Stimulated activated naive CD8-positive, alpha-beta T cell treated with anti-CD3 and anti-CD28 coated beads, Interleukin-15, Interleukin-2, amounts not matched to agents 100 ng/mL and 50 ng/mL, for 24 hours (primary cell): ENCODE results near the gene ITSN2.
A peak's percentile ranks its signal among the peaks of the same experiment; 100 is the strongest.

Experiments used
- H3K27ac Mint-ChIP-seq: one replicate; pipeline ENCODE4 v1.8.0; 2021; ENCODE audit warnings: mild to moderate bottlenecking, mixed read lengths
- H3K27me3 Mint-ChIP-seq: one replicate; pipeline ENCODE4 v1.8.0; 2021; ENCODE audit warnings: mixed read lengths
- H3K36me3 Mint-ChIP-seq: one replicate; pipeline ENCODE4 v1.8.0; 2021; ENCODE audit warnings: low read depth, mixed read lengths
- H3K4me1 Mint-ChIP-seq: one replicate; pipeline ENCODE4 v1.8.0; 2021; ENCODE audit warnings: low read depth, mixed read lengths
- H3K4me3 Mint-ChIP-seq: one replicate; pipeline ENCODE4 v1.8.0; 2021; ENCODE audit warnings: mild to moderate bottlenecking, mixed read lengths
- H3K9me3 Mint-ChIP-seq: one replicate; pipeline ENCODE4 v1.8.0; 2021; ENCODE audit warnings: mixed read lengths

Gene ITSN2

GRCh38 chr2:24245986-24246776 lies 114.2 kb downstream of the ITSN2 start:
- Mint-ChIP-seq H3K4me1 (no peaks in the 10 kb centered on the region), H3K27ac (no peak overlapping the region), H3K9me3 (no peaks in the 10 kb centered on the region), H3K4me3 (no peak overlapping the region), H3K27me3 (no peaks in the 10 kb centered on the region), H3K36me3 (peaks cover 53% of the 10 kb centered on the region)

GRCh38 chr2:24241528-24241927 lies 118.8 kb downstream of the ITSN2 start:
- Mint-ChIP-seq H3K4me1 (no peaks in the 10 kb centered on the region), H3K27ac (no peak overlapping the region), H3K27me3 (no peaks in the 10 kb centered on the region), H3K9me3 (no peaks in the 10 kb centered on the region), H3K4me3 (no peak overlapping the region), H3K36me3 (peaks cover 42% of the 10 kb centered on the region)

GRCh38 chr2:24239553-24239952 lies 120.8 kb downstream of the ITSN2 start:
- H3K4me3 Mint-ChIP-seq = no peak overlapping the region
- peaks cover 27% of the 10 kb centered on the region for H3K36me3 Mint-ChIP-seq
- no peaks in the 10 kb centered on the region for H3K27me3 Mint-ChIP-seq

GRCh38 chr2:24238158-24238557 lies 122.2 kb downstream of the ITSN2 start:
- Mint-ChIP-seq H3K27me3 (no peaks in the 10 kb centered on the region), H3K4me3 (no peak overlapping the region), H3K4me1 (no peaks in the 10 kb centered on the region), H3K9me3 (no peaks in the 10 kb centered on the region), H3K36me3 (peaks cover 30% of the 10 kb centered on the region), H3K27ac (no peak overlapping the region)

More at GRCh38 chr2:24239553-24239952, 120.8 kb downstream of the ITSN2 start:
- no peaks in the 10 kb centered on the region for H3K4me1 Mint-ChIP-seq
- no peak overlapping the region for H3K27ac Mint-ChIP-seq
- no peaks in the 10 kb centered on the region for H3K9me3 Mint-ChIP-seq

- no peaks in the 10 kb centered on the region for H3K4me1 Mint-ChIP-seq
- peaks cover 22% of the 10 kb centered on the region for H3K36me3 Mint-ChIP-seq
- no peaks in the 10 kb centered on the region for H3K9me3 Mint-ChIP-seq
- peak overlapping the region; percentile 27 for H3K27ac Mint-ChIP-seq
- H3K4me3 Mint-ChIP-seq = no peak overlapping the region
- H3K27me3 Mint-ChIP-seq = no peaks in the 10 kb centered on the region
Observed at GRCh38 chr2:24237313-24237712, 123.0 kb downstream of the ITSN2 start.

GRCh38 chr2:24233321-24233720 lies 127.0 kb downstream of the ITSN2 start:
- Mint-ChIP-seq H3K27me3 (no peaks in the 10 kb centered on the region), H3K9me3 (no peaks in the 10 kb centered on the region), H3K4me3 (no peak overlapping the region), H3K4me1 (no peaks in the 10 kb centered on the region), H3K27ac (no peak overlapping the region), H3K36me3 (peaks cover 9% of the 10 kb centered on the region)

GRCh38 chr2:24231461-24231881 lies 128.9 kb downstream of the ITSN2 start:
- H3K4me1 Mint-ChIP-seq = no peaks in the 10 kb centered on the region
- no peak overlapping the region for H3K27ac Mint-ChIP-seq
- no peaks in the 10 kb centered on the region for H3K9me3 Mint-ChIP-seq
- no peak overlapping the region for H3K4me3 Mint-ChIP-seq
- peaks cover 9% of the 10 kb centered on the region for H3K36me3 Mint-ChIP-seq
- no peaks in the 10 kb centered on the region for H3K27me3 Mint-ChIP-seq

- H3K9me3 Mint-ChIP-seq = no peaks in the 10 kb centered on the region
- H3K36me3 Mint-ChIP-seq = peaks cover 9% of the 10 kb centered on the region
- H3K27me3 Mint-ChIP-seq = no peaks in the 10 kb centered on the region
- H3K4me3 Mint-ChIP-seq = no peak overlapping the region
- H3K27ac Mint-ChIP-seq = no peak overlapping the region
- H3K4me1 Mint-ChIP-seq = no peaks in the 10 kb centered on the region
Observed at GRCh38 chr2:24228470-24228869, 131.9 kb downstream of the ITSN2 start.

GRCh38 chr2:24225499-24226242 lies 134.7 kb downstream of the ITSN2 start:
- Mint-ChIP-seq H3K27ac (no peak overlapping the region), H3K36me3 (peaks cover 14% of the 10 kb centered on the region)

GRCh38 chr2:24222946-24223345 lies 137.4 kb downstream of the ITSN2 start:
- no peak overlapping the region for H3K4me3 Mint-ChIP-seq
- H3K27me3 Mint-ChIP-seq = no peaks in the 10 kb centered on the region
- no peak overlapping the region for H3K27ac Mint-ChIP-seq
- H3K4me1 Mint-ChIP-seq = no peaks in the 10 kb centered on the region
- H3K36me3 Mint-ChIP-seq = peaks cover 24% of the 10 kb centered on the region
- H3K9me3 Mint-ChIP-seq = no peaks in the 10 kb centered on the region

More at GRCh38 chr2:24225499-24226242, 134.7 kb downstream of the ITSN2 start:
- no peaks in the 10 kb centered on the region for H3K4me1 Mint-ChIP-seq
- no peaks in the 10 kb centered on the region for H3K27me3 Mint-ChIP-seq
- H3K4me3 Mint-ChIP-seq = no peak overlapping the region
- no peaks in the 10 kb centered on the region for H3K9me3 Mint-ChIP-seq

- H3K4me1 Mint-ChIP-seq = no peaks in the 10 kb centered on the region
- no peak overlapping the region for H3K27ac Mint-ChIP-seq
- H3K9me3 Mint-ChIP-seq = no peaks in the 10 kb centered on the region
- H3K4me3 Mint-ChIP-seq = no peak overlapping the region
- peaks cover 22% of the 10 kb centered on the region for H3K36me3 Mint-ChIP-seq
- no peaks in the 10 kb centered on the region for H3K27me3 Mint-ChIP-seq
Observed at GRCh38 chr2:24221343-24222050, 138.8 kb downstream of the ITSN2 start.

GRCh38 chr2:24220554-24221291 lies 139.6 kb downstream of the ITSN2 start:
- Mint-ChIP-seq H3K9me3 (no peaks in the 10 kb centered on the region), H3K36me3 (peaks cover 28% of the 10 kb centered on the region), H3K4me3 (no peak overlapping the region), H3K27ac (no peak overlapping the region), H3K4me1 (peaks cover 3% of the 10 kb centered on the region), H3K27me3 (no peaks in the 10 kb centered on the region)

GRCh38 chr2:24214880-24215279 lies 145.5 kb downstream of the ITSN2 start:
- no peak overlapping the region for H3K4me3 Mint-ChIP-seq
- H3K4me1 Mint-ChIP-seq = peaks cover 3% of the 10 kb centered on the region
- peaks cover 37% of the 10 kb centered on the region for H3K36me3 Mint-ChIP-seq
- H3K27ac Mint-ChIP-seq = no peak overlapping the region
- no peaks in the 10 kb centered on the region for H3K9me3 Mint-ChIP-seq
- H3K27me3 Mint-ChIP-seq = no peaks in the 10 kb centered on the region

GRCh38 chr2:24211408-24211807 lies 148.9 kb downstream of the ITSN2 start:
- Mint-ChIP-seq H3K4me3 (no peak overlapping the region), H3K27ac (no peak overlapping the region), H3K27me3 (no peaks in the 10 kb centered on the region), H3K9me3 (no peaks in the 10 kb centered on the region), H3K4me1 (peaks cover 3% of the 10 kb centered on the region), H3K36me3 (peaks cover 49% of the 10 kb centered on the region)
